Measurements from ENCODE around the gene KLHL29. TPM values are rescaled to one million over a fixed set of nuclear protein-coding genes. Genes with fewer than 3 reads are reported as not detected.

The KLHL29 gene
- total RNA-seq, 1 experiment from 2014 or later: 16.7 TPM

DNA sequence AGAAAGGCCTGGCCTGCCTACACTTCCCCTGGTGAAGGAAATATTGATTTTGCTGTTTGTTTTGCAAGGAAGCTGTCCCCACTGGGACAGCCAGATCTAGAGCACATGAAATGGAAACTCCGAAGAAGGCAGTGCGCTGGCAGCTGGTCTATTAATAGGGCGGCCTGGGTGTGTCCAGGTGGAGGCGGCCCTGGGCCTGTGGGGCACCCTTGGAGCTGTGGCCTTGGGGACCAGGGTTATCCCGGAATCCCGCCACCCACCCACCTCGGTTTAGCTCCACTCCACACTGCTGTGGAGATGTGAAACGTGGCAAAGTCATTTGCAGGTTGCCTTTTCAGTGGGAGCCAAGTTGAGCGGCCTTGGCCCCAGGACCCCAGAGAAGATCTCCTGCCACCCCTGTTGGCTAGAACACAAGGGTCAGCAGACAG is 204.3 kb downstream of the KLHL29 start:
- Histone ChIP-seq H3K36me3 (ENCODE audit: control insufficient read depth in 1 of 2, insufficient read depth in 2 of 2, low read length in 2 of 2) (no peaks in the 10 kb centered on the region), H3K27ac (ENCODE audit: low read depth, low read length) (no peak overlapping the region), H3K9me3 (ENCODE audit: control insufficient read depth in 1 of 2, insufficient read depth in 1 of 2, low read depth in 1 of 2, low read length in 2 of 2) (no peaks in the 10 kb centered on the region), H3K4me1 (ENCODE audit: control insufficient read depth in 1 of 2, insufficient read depth in 2 of 2, low read length in 2 of 2) (no peaks in the 10 kb centered on the region), H3K4me3 (replicated peaks in 1 of 2; ENCODE audit: low read depth in 1 of 2, low read length in 2 of 2) (no peak overlapping the region), H3K79me2 (ENCODE audit: insufficient read depth, low read length) (no peaks in the 10 kb centered on the region), H3K9me2 (ENCODE audit: insufficient read depth) (no peaks in the 10 kb centered on the region), H4K20me1 (ENCODE audit: insufficient read depth) (no peaks in the 10 kb centered on the region), H2AFZ (ENCODE audit: low read depth, low read length, poor library complexity, severe bottlenecking) (no peak overlapping the region), H3K4me2 (ENCODE audit: low read length) (no peak overlapping the region), H3K9ac (ENCODE audit: low read length) (no peak overlapping the region), H3K27me3 (ENCODE audit: insufficient read depth, low read length) (no peaks in the 10 kb centered on the region)
- no TSS peak for BruUV-seq (replicated peaks)
- intact Hi-C loops (cut with micrococcal nuclease): no loop called here
- ChIA-PET CTCF (no interaction called here), POLR2A (no interaction called here), RAD21 (ENCODE audit: low non-redundant PET in 1 of 2, low total read pairs in 2 of 2, uncharacterized antibody in 2 of 2, unreplicated experiment in 2 of 2) (no interaction called here)
- ATAC-seq (no peak), DNase-seq (ENCODE audit: low read depth, low spot score) (no peak)
- TF ChIP-seq, protein P1, sequence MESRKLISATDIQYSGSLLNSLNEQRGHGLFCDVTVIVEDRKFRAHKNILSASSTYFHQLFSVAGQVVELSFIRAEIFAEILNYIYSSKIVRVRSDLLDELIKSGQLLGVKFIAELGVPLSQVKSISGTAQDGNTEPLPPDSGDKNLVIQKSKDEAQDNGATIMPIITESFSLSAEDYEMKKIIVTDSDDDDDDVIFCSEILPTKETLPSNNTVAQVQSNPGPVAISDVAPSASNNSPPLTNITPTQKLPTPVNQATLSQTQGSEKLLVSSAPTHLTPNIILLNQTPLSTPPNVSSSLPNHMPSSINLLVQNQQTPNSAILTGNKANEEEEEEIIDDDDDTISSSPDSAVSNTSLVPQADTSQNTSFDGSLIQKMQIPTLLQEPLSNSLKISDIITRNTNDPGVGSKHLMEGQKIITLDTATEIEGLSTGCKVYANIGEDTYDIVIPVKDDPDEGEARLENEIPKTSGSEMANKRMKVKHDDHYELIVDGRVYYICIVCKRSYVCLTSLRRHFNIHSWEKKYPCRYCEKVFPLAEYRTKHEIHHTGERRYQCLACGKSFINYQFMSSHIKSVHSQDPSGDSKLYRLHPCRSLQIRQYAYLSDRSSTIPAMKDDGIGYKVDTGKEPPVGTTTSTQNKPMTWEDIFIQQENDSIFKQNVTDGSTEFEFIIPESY (IDR thresholded peaks at IDR 0.05; ENCODE audit: extremely low read depth, insufficient replicate concordance, low read length): no peak
- TF ChIP-seq EZH2 (IDR thresholded peaks at IDR 0.05): no peak

DNA sequence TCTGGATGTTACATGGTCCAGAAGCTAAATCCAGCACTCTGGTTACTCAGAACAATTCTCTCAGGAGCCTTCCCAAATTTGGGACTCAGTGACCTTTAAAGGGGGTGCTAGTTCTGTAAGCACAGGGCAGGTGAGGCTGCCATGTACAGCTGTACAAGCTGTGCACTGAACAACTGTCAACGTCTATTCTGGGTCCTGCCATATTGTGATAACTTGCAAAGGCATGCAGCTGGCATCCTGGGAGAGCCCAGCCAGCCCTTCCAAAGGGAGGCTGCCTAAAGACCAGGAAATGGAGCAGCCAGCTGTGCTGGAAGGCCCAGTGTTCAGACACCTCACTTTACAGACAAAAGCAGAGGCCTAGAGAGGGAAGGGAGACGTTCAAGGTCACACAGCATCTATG is 204.8 kb downstream of the KLHL29 start:
- Histone ChIP-seq H3K4me1 (ENCODE audit: control insufficient read depth in 1 of 2, insufficient read depth in 2 of 2, low read length in 2 of 2) (no peaks in the 10 kb centered on the region), H2AFZ (ENCODE audit: low read depth, low read length, poor library complexity, severe bottlenecking) (no peak overlapping the region), H4K20me1 (ENCODE audit: insufficient read depth) (no peaks in the 10 kb centered on the region), H3K9ac (ENCODE audit: low read length) (no peak overlapping the region), H3K4me2 (ENCODE audit: low read length) (no peak overlapping the region), H3K9me3 (ENCODE audit: control insufficient read depth in 1 of 2, insufficient read depth in 1 of 2, low read depth in 1 of 2, low read length in 2 of 2) (no peaks in the 10 kb centered on the region), H3K9me2 (ENCODE audit: insufficient read depth) (no peaks in the 10 kb centered on the region), H3K79me2 (ENCODE audit: insufficient read depth, low read length) (no peaks in the 10 kb centered on the region), H3K36me3 (ENCODE audit: control insufficient read depth in 1 of 2, insufficient read depth in 2 of 2, low read length in 2 of 2) (no peaks in the 10 kb centered on the region), H3K4me3 (replicated peaks in 1 of 2; ENCODE audit: low read depth in 1 of 2, low read length in 2 of 2) (no peak overlapping the region), H3K27me3 (ENCODE audit: insufficient read depth, low read length) (no peaks in the 10 kb centered on the region), H3K27ac (ENCODE audit: low read depth, low read length) (no peak overlapping the region)
- DNase-seq (ENCODE audit: low read depth, low spot score): no peak
- BruUV-seq (replicated peaks): no TSS peak
- intact Hi-C loops (cut with micrococcal nuclease): no loop called here
- no peak for ATAC-seq
- TF ChIP-seq ZFX (IDR thresholded peaks at IDR 0.05) (no peak), CEBPB (IDR thresholded peaks at IDR 0.05; ENCODE audit: low read depth) (no peak), SIN3A (IDR thresholded peaks at IDR 0.05; ENCODE audit: low read depth) (no peak), SP1 (IDR thresholded peaks at IDR 0.05; ENCODE audit: low read depth) (no peak), FOSL1 (IDR thresholded peaks at IDR 0.05; ENCODE audit: low read depth) (no peak), ELF1 (IDR thresholded peaks at IDR 0.05; ENCODE audit: borderline replicate concordance, low read depth) (no peak)
- TF ChIP-seq, protein P2, sequence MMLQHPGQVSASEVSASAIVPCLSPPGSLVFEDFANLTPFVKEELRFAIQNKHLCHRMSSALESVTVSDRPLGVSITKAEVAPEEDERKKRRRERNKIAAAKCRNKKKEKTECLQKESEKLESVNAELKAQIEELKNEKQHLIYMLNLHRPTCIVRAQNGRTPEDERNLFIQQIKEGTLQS (IDR thresholded peaks at IDR 0.05): no peak
- TF ChIP-seq, protein P3, sequence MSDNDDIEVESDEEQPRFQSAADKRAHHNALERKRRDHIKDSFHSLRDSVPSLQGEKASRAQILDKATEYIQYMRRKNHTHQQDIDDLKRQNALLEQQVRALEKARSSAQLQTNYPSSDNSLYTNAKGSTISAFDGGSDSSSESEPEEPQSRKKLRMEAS (IDR thresholded peaks at IDR 0.05): no peak
- TF ChIP-seq, protein P1 (IDR thresholded peaks at IDR 0.05; ENCODE audit: extremely low read depth, insufficient replicate concordance, low read length): no peak
- TF ChIP-seq, protein P4, sequence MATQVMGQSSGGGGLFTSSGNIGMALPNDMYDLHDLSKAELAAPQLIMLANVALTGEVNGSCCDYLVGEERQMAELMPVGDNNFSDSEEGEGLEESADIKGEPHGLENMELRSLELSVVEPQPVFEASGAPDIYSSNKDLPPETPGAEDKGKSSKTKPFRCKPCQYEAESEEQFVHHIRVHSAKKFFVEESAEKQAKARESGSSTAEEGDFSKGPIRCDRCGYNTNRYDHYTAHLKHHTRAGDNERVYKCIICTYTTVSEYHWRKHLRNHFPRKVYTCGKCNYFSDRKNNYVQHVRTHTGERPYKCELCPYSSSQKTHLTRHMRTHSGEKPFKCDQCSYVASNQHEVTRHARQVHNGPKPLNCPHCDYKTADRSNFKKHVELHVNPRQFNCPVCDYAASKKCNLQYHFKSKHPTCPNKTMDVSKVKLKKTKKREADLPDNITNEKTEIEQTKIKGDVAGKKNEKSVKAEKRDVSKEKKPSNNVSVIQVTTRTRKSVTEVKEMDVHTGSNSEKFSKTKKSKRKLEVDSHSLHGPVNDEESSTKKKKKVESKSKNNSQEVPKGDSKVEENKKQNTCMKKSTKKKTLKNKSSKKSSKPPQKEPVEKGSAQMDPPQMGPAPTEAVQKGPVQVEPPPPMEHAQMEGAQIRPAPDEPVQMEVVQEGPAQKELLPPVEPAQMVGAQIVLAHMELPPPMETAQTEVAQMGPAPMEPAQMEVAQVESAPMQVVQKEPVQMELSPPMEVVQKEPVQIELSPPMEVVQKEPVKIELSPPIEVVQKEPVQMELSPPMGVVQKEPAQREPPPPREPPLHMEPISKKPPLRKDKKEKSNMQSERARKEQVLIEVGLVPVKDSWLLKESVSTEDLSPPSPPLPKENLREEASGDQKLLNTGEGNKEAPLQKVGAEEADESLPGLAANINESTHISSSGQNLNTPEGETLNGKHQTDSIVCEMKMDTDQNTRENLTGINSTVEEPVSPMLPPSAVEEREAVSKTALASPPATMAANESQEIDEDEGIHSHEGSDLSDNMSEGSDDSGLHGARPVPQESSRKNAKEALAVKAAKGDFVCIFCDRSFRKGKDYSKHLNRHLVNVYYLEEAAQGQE (IDR thresholded peaks at IDR 0.05; ENCODE audit: low read depth): no peak
- POLR2A ChIA-PET: no interaction called here
- RAD21 ChIA-PET (ENCODE audit: low non-redundant PET in 1 of 2, low total read pairs in 2 of 2, uncharacterized antibody in 2 of 2, unreplicated experiment in 2 of 2): no interaction called here
- CTCF ChIA-PET: no interaction called here
